HG03521 (cell line): Measurements from ENCODE around the gene FNDC3B.

Experiments used
- ATAC-seq: cut with Tn5 transposase; IDR thresholded peaks from one replicate; pipeline ENCODE4 v1.9.1; 2021; ENCODE audit warnings: mild to moderate bottlenecking, moderate library complexity; ENCODE audit not compliant: unreplicated experiment

The FNDC3B gene

DNA sequence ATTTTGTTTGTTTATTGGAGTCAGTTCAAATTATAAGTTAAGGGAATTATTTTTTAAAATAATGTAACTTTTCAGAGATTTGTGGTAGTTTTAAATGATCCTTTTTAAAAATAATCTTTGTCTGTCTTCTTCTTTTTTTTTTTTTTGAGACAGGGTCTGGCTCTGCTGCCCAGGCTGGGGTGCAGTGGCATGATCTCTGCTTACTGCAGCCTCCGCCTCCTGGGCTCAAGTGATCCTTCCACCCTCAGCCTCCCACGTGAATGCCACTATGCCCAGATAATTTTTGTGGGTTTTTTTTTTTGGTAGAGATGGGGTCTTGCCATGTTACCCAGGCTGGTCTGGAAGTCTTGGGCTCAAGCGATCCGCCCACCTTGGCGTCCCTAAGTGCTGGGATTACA is 12.6 kb downstream of the FNDC3B start:
- no peak for ATAC-seq

DNA sequence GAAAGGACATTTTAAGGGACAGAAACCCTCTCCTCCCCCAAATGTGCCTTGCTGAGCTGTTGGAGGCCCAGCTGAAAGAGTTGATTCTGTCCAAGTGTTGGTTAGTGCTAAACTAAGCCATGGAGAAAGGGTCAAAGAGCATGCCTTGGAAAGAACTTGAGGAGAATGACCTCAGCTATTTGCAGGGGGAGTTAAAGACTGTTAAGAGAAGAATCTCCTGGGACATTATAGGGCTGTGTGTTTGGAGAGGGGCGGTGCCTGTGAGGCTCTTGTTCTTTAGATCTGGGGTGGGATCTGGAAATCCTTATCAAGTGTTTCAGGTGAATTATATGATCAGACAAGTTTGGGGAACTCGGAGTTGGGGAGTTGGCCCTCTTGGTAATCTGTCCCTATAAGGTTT is 13.0 kb downstream of the FNDC3B start:
- ATAC-seq, result no peak

GRCh38 chr3:172054115-172054764 is 14.9 kb downstream of the FNDC3B start:
- no peak for ATAC-seq

GRCh38 chr3:172056416-172056815 is 17.0 kb downstream of the FNDC3B start:
- ATAC-seq, result no peak

DNA sequence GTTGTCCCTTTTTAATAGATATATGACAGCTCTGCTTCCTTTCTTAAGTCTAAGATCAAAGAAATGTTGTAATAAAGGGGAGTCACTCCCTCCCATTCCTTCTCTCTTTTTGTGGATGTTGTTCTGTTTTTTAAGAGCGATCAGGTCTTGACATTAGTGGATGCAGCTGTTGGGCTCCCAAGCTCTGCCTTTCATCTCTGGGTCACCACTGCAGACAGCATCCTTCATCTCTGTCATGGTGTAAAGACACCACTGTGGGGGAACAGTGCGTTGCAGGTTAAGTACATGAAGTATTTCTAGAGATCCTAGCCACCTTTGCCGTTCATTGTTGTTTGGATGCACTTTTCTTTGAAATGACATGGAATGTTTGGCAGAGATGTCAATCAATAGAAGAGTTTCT is 17.7 kb downstream of the FNDC3B start:
- no peak for ATAC-seq

GRCh38 chr3:172057624-172058327 is 18.4 kb downstream of the FNDC3B start:
- no peak for ATAC-seq

DNA sequence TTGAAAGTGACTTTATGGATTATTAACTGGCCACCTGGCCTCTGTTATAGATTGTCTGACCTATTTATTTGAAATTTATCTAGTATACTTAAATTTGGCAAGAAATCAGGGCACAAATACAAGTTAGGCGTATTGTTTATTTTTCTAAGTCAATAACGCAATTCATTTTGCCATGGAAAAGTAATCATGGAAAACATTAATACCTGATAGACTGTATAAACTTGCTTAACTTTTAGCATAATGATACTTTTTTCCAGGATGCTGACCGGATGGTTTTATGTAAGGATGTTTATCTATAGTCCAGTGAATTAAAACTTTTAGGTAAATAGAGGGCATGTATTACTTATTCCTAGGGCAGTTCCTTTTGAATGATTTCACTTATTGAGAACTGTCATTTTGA is 20.2 kb downstream of the FNDC3B start:
- no peak for ATAC-seq

DNA sequence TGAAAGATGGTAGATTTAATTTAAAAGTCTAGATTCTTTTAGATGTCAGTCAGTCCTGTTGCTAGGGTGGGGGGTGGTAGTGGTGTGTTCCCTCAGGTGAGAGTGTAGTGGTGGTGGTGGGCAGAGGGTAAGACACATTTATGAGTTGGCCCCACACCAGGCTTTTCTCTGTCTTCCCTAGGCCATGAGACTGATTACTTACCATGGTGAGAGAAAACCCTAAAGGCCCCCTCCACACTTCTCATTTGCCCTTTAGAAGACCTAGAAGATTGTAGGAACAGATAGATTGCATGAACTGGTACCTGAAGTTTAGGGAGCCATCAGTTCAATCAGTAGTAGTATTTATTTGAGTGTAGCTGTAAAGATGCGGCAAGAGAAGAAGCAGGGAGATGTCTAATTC is 20.9 kb downstream of the FNDC3B start:
- no peak for ATAC-seq

GRCh38 chr3:172061724-172062184 is 22.4 kb downstream of the FNDC3B start:
- peak; percentile 89 for ATAC-seq

DNA sequence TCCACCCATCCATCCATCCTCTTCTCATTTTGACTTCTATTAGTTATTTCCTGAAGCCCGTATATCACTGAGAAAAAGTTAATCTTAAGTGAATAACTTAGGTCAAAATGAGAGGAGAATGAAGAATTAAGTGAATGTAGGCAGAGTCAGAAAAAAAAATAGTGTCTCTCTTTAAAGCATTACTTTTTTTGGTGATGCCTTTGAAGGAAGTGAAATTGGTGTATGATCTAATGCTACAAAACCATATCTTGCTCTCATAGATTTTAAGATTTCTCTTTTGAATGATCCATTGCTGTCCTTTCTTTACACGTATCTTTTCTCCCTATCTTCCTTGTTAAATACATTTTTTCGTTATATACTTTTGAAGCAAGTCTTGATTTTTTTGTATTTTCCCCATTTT is 23.4 kb downstream of the FNDC3B start:
- no peak for ATAC-seq

DNA sequence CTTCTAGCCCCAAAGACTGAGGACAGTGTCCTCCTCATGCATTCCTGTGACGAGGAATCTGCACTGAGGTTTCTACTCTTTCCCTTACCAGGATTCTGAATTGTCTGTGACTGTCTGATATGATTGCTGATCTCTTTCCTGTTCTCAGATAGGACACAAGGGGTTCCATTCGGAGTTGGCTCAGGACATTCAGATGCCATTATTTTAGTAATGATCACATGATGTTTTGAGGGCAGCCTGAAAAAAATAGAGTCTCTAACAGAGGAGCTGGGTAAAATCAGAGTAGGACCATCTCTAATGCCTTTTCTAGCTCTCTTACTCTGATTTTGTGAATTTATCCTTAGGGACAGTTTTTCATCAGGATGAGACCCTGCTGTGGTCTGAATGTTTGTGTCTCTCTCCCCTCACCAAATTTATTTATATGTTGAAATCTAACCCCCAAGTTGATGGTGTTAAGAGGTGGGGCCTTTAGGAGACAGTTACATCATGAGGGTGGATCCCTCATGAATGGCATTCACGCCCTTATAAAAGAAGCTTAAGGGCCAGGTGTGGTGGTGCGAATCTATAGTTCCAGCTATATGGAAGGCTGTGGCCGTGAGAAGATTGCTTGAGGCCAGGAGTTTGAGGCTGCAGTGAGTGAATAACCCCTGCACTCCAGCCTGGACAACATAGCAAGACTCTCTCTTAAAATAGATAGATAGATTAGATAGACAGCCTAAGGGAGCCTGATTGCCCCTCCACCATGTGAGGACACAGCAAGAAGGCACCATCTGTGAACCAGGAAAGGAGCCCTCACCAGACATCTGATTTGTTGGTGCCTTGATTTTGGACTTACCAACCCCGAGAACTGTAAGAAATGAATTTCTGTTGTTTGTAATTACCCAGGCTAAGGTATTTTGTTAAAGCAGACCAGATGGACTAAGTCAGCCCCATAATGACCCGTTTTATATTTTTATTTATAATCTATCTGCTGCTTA is 24.4 kb downstream of the FNDC3B start:
- ATAC-seq, result no peak

DNA sequence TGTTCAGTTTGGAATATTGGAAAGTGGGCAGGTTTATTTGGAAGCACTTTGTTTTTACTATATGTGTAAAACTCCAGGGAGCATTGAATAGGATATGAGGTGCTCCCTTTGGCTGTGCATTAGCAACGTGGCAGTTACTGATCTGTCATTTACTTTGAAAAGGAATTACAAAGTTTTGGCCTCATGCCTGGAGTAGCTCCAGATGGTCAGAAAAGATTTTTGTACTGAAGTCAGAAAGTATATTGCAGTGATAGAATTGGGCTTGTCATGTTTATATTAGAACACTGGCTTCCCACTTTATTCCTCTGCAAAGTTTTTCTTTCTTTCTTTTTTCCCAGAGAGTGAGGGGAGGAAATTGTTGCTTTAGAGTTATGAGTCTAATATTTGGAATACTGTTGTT is 26.1 kb downstream of the FNDC3B start:
- no peak for ATAC-seq

DNA sequence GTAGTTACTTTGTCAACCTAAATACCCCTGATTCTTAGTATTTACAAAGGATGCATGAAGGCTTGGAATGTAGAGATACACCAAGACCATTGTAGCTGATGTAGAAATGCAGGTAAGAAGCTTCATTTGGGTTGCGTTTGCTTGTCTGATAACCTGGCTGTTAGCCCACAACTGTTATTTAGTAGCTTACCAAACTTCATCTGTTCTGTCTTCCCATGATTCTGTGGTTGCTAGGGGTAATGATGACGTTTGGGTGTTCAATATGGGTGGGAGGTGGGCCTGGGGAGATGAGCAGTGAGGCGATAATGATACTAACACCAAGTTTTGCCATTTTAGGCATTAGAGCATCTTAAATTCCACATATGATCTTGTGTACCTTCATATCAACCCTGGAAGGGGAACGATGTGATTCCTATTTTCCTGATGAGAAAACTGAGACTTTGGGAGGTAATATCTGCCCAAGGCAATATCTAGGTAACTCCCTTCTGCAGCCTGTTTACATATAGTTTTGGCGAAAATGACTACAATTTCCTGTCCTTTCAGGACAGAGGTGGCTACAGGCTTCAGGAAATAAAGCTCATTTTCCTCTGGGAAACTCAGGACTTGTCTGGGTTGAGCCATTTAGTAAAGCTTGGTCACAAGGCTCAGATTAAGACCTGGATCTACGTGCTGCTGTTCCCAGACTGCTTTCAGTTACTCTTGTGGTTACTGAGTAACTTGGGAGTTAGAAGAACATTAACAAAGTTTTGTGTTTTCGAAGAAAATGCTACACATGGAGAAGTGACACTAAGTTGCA is 26.8 kb downstream of the FNDC3B start:
- ATAC-seq, result no peak

DNA sequence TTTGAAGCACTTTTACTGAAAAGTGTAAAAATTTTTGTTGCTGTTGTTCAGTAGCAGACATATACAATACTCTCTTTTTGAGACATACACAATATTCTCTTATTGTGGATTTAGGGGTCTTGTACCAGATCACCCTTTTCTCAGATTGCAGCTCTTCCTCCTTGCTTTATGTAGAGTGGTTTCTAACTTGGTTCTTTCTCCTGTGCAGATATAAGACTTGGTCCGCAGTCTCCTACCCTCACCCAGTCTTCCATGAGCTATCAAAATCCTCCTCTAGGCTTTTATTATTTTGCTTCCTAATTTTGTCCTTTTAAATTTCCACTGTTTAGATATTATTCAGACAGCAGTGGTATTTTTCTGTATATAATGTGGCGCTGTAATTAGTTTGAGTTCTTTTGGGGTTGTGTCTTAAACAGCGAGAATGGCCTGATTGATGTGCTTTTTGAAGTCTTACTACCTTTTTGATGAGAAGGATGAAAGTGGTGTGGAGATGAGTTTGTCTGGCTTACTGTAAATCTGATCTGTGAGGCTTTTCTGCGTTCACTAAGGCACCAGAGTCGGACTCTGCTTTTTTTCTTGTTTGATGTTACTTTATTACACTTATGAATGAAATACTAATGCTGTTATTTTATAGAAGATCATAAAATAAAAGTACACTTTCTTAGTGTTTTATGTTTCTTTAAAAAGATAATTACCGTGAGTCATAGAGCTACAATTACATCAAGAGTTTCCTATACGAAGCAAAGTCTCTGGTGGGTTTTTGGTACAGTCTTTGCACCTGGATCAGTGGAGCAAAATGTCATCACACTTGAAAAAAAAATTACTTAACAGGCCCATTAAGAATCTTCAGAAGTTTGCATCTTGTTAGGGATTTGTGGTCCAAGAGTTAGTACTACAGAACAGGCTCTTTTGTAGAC is 27.8 kb downstream of the FNDC3B start:
- no peak for ATAC-seq

DNA sequence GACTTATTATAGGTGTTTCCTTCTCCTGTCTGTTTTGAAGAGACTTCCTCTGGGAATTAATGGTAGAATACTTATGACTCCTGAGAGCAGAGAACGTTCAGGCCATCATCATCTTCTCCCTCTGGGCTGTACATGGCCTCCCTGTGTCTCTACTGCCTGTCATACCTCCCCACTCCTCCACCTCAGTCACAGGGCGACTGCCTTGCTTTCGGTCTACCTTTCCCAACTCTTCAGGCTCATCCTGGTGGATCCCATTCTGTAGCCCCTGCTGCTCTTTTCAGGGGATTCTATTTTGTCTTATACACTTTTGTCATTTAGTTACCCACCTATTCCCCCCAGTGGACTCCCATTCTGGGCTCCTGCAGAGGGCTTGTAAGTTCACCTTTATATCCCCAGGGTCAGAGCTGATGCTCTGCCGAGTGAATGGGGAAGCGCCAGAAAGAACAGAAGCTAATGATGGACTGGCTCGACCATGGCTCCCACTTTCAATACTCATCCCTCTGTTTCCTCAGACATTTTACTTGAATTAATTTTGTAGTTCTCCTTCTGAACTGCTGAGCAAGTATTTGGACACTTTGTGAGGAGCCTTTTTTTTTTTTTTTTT is 28.6 kb downstream of the FNDC3B start:
- ATAC-seq, result no peak

DNA sequence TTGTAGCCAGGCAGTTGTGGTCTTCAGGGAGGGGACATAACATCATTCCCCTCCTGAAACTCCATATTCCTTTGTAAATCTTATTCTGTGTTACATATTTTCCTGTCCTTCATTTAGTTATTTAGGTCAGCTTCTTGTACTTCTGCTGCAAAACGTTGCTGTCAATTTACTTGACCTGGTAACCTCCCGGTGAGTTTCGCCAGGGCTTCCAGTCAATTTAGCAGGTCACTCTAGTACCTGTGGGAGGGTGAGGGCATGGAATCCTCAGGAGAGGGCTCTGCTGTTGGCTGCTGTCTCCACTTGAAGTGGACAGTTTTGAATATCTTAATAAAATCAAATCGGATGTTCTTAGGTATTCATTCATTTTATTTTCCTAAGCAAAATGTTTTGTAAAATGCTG is 29.6 kb downstream of the FNDC3B start:
- no peak for ATAC-seq

- no peak for ATAC-seq
Measured at GRCh38 chr3:172069478-172069877, 30.1 kb downstream of the FNDC3B start.

GRCh38 chr3:172070269-172070668 is 30.9 kb downstream of the FNDC3B start:
- ATAC-seq, result no peak

GRCh38 chr3:172070802-172071201 is 31.4 kb downstream of the FNDC3B start:
- no peak for ATAC-seq
